GM18951 (cell line): ENCODE results near the gene TENT4A.

Experiments used
- POLR2A ChIP-seq: IDR thresholded peaks from 4 replicates; pipeline ENCODE4 v1.6.1; 2011; ENCODE audit warnings: mild to moderate bottlenecking; ENCODE audit not compliant: insufficient read length, insufficient read depth; ENCODE audit errors: extremely low read depth
- in situ Hi-C: fragments of 300-500 bp; cut with MboI; formaldehyde crosslinking; loops from one replicate; pipeline ENCODE4 v1.12.0; 2022; ENCODE audit warnings: low sequenced_read_pairs, mixed read lengths, inconsistent platforms; ENCODE audit not compliant: unreplicated experiment

TENT4A gene

GRCh38 chr5:6734243-6734700 is 21.0 kb downstream of the TENT4A start:
- no peak for TF ChIP-seq POLR2A
- in situ Hi-C loops, result loop anchor here (10.0 to 25.0 kb wide), 3 partner anchors 89 to 1247 kb away; no protein-coding TSS in a partner anchor

- in situ Hi-C loops, result loop anchor here (10.0 to 25.0 kb wide), 3 partner anchors 90 to 1247 kb away; no protein-coding TSS in a partner anchor
Observed at GRCh38 chr5:6734781-6735180, 21.5 kb downstream of the TENT4A start.

GRCh38 chr5:6736106-6736505 is 22.9 kb downstream of the TENT4A start:
- in situ Hi-C loops, result loop anchor here (10.0 to 25.0 kb wide), 3 partner anchors 91 to 1249 kb away; no protein-coding TSS in a partner anchor
- TF ChIP-seq POLR2A, result no peak

More at GRCh38 chr5:6734781-6735180, 21.5 kb downstream of the TENT4A start:
- TF ChIP-seq POLR2A, result no peak

- TF ChIP-seq POLR2A, result no peak
- in situ Hi-C loops, result loop anchor here (10.0 to 25.0 kb wide), 3 partner anchors 92 to 1249 kb away; no protein-coding TSS in a partner anchor
Observed at GRCh38 chr5:6736524-6737042, 23.4 kb downstream of the TENT4A start.

GRCh38 chr5:6737043-6737941 is 24.1 kb downstream of the TENT4A start:
- in situ Hi-C loops, result loop anchor here (10.0 to 25.0 kb wide), 3 partner anchors 92 to 1250 kb away; no protein-coding TSS in a partner anchor

GRCh38 chr5:6739603-6740002 is 26.4 kb downstream of the TENT4A start:
- TF ChIP-seq POLR2A, result no peak
- in situ Hi-C loops, result loop anchor here (10.0 to 25.0 kb wide), 3 partner anchors 95 to 1252 kb away; no protein-coding TSS in a partner anchor

More at GRCh38 chr5:6737043-6737941, 24.1 kb downstream of the TENT4A start:
- TF ChIP-seq POLR2A, result no peak

- in situ Hi-C loops, result loop anchor here (25.0 kb wide), 1 partner anchor 1253 kb away; no protein-coding TSS in a partner anchor
- no peak for TF ChIP-seq POLR2A
Observed at GRCh38 chr5:6740586-6741150, 27.4 kb downstream of the TENT4A start.

- no peak for TF ChIP-seq POLR2A
- in situ Hi-C loops, result loop anchor here (25.0 kb wide), 1 partner anchor 1255 kb away; no protein-coding TSS in a partner anchor
Observed at GRCh38 chr5:6742081-6742758, 29.0 kb downstream of the TENT4A start.

GRCh38 chr5:6743161-6743560 is 29.9 kb downstream of the TENT4A start:
- TF ChIP-seq POLR2A, result no peak
- in situ Hi-C loops, result loop anchor here (25.0 kb wide), 1 partner anchor 1256 kb away; no protein-coding TSS in a partner anchor

GRCh38 chr5:6744841-6745705 is 31.8 kb downstream of the TENT4A start:
- in situ Hi-C loops, result loop anchor here (25.0 kb wide), 1 partner anchor 1258 kb away; no protein-coding TSS in a partner anchor

GRCh38 chr5:6745706-6746222 is 32.5 kb downstream of the TENT4A start:
- in situ Hi-C loops, result loop anchor here (25.0 kb wide), 1 partner anchor 1258 kb away; no protein-coding TSS in a partner anchor
- TF ChIP-seq POLR2A, result no peak

More at GRCh38 chr5:6744841-6745705, 31.8 kb downstream of the TENT4A start:
- no peak for TF ChIP-seq POLR2A
